ENCODE results near the gene RASSF4.
"Not testable (repeated sequence)": the region's sequence is repeated elsewhere in the genome, so short reads cannot be mapped to it uniquely, and the experiment has no call there.

The RASSF4 gene

GRCh38 chr10:44992070-44992731, 32.6 kb downstream of the RASSF4 start:
- DNase-seq, result no peak

- DNase-seq, result no peak
Measured at GRCh38 chr10:44992732-44993225, 33.2 kb downstream of the RASSF4 start.

- DNase-seq, result no peak
Measured at GRCh38 chr10:44993226-44993921, 33.8 kb downstream of the RASSF4 start.

GRCh38 chr10:44993922-44994751, 34.5 kb downstream of the RASSF4 start:
- no peak for DNase-seq

GRCh38 chr10:44994752-44995530, 35.3 kb downstream of the RASSF4 start:
- DNase-seq, result no peak

GRCh38 chr10:44995581-44995913, 35.9 kb downstream of the RASSF4 start:
- no peak for DNase-seq

- no peak for DNase-seq
Measured at GRCh38 chr10:44995914-44996669, 36.5 kb downstream of the RASSF4 start.

GRCh38 chr10:44997105-44997748, 37.6 kb downstream of the RASSF4 start:
- DNase-seq, result no peak

GRCh38 chr10:44998146-44998631, 38.6 kb downstream of the RASSF4 start:
- DNase-seq, result no peak

- DNase-seq, result no peak
Measured at GRCh38 chr10:45000138-45000751, 40.6 kb downstream of the RASSF4 start.

GRCh38 chr10:45000752-45001380, 41.3 kb downstream of the RASSF4 start, which contains the start of gene ZNF22:
Gene ZNF22 (plus strand): TSS chr10:45000923. CDS start chr10:45003369, 2,446 bp downstream.
- peak; percentile 72 for DNase-seq

- DNase-seq, result peak; percentile 43
Measured at GRCh38 chr10:45001381-45002148, 42.0 kb downstream of the RASSF4 start.

- no peak for DNase-seq
Measured at GRCh38 chr10:45003432-45004000, 43.9 kb downstream of the RASSF4 start.

- DNase-seq, result no peak
Measured at GRCh38 chr10:45004661-45005060, 45.1 kb downstream of the RASSF4 start.

GRCh38 chr10:45005284-45005683, 45.7 kb downstream of the RASSF4 start:
- DNase-seq, result no peak

- no peak for DNase-seq
Measured at GRCh38 chr10:45006276-45007030, 46.9 kb downstream of the RASSF4 start.

- peak; percentile 74 for DNase-seq
Measured at GRCh38 chr10:45008524-45009161, 49.0 kb downstream of the RASSF4 start.

- not testable (repeated sequence) for DNase-seq
Measured at GRCh38 chr10:45014557-45014956, 55.0 kb downstream of the RASSF4 start.
